K562 (cell line): ENCODE measurements around the gene C19orf85. TPM values are rescaled to one million over a fixed set of nuclear protein-coding genes. Genes with fewer than 3 reads are reported as not detected.
A peak's percentile ranks its signal among the peaks of the same experiment; 100 is the strongest.

ENCODE experiments used
- CTBP1 ChIP-seq: fragments of 450-650 bp; IDR thresholded peaks from 2 replicates; pipeline ENCODE4 v1.6.1; 2016; ENCODE audit warnings: borderline replicate concordance
- ELF2 ChIP-seq: fragments of 250-450 bp; sonication (Bioruptor Pico); IDR thresholded peaks from 2 replicates; pipeline ENCODE4 v1.5.0; 2021; ENCODE audit warnings: mild to moderate bottlenecking
- FOSL1 ChIP-seq: fragments of 200-800 bp; sonication (Bioruptor generic); conservative IDR thresholded peaks from 2 replicates; pipeline ENCODE4 v1.6.1; 2016; ENCODE audit warnings: missing genetic modification characterization, missing compliant biosample characterization
- HCFC1 ChIP-seq: IDR thresholded peaks from 2 replicates; pipeline ENCODE4 v1.6.1; 2012; ENCODE audit warnings: low read depth, low read length, improper control_type of control experiment
- HDGF ChIP-seq: fragments of 450-650 bp; IDR thresholded peaks from 2 replicates; pipeline ENCODE4 v1.6.1; 2016
- HMGXB4 ChIP-seq: sonication (generic); formaldehyde crosslinking; IDR thresholded peaks from 2 replicates; pipeline ENCODE4 v1.8.1; 2023; ENCODE audit warnings: mild to moderate bottlenecking, missing genetic modification reagents
- KDM1A ChIP-seq, 2 experiments: fragments of 450-650 bp; IDR thresholded peaks; 2 replicates each; pipeline ENCODE4 v1.6.1; 2016; ENCODE audit warnings: mild to moderate bottlenecking in 2 of 2
- MAX ChIP-seq: sonication (generic); formaldehyde crosslinking; IDR thresholded peaks from 2 replicates; pipeline ENCODE4 v1.9.0; 2022; ENCODE audit warnings: mild to moderate bottlenecking, missing genetic modification reagents
- MITF ChIP-seq: IDR thresholded peaks from 2 replicates; pipeline ENCODE4 v1.6.1; 2014; ENCODE audit warnings: antibody characterized with exemption
- MYC ChIP-seq, 2 experiments: fragments of 250-450 bp in 1 of 2; sonication (Bioruptor Pico) in 1 of 2; IDR thresholded peaks; 2 replicates each; pipeline versions ENCODE4 v1.5.1 to v1.6.1; 2012 to 2021; ENCODE audit warnings: low read depth in 2 of 2, borderline replicate concordance in 1 of 2, improper control_type of control experiment in 1 of 2, low read length in 1 of 2, mild to moderate bottlenecking in 1 of 2, moderate library complexity in 1 of 2
- PTBP1 ChIP-seq: fragments of 200-400 bp; formaldehyde crosslinking; IDR thresholded peaks from 2 replicates; pipeline ENCODE4 v1.6.1; 2017; ENCODE audit warnings: low read depth, low read length
- SREBF2 ChIP-seq: sonication (generic); formaldehyde crosslinking; IDR thresholded peaks from 2 replicates; pipeline ENCODE4 v1.4.0; 2020; ENCODE audit warnings: mild to moderate bottlenecking, missing genetic modification reagents
- TBP ChIP-seq: optimal IDR thresholded peaks from 2 replicates; pipeline ENCODE3; 2011; ENCODE audit warnings: low read depth, low read length, improper control_type of control experiment
- ZNF764 ChIP-seq: fragments of 250-450 bp; sonication (Bioruptor Pico); IDR thresholded peaks from 2 replicates; pipeline ENCODE4 v1.4.0; 2020; ENCODE audit warnings: low read depth, mild to moderate bottlenecking, moderate library complexity
- polyA plus RNA-seq, 8 experiments: library from polyadenylated mRNA; depleted of rRNA in 4 of 8; stranded (reverse) in 5 of 8; unstranded in 3 of 8; fragments of >200 nt; fragmentation: Nextera tagmentation in 2 of 8; fragmentation: Illumina TruSeq in 1 of 8; extraction: Ambion mirVana in 2 of 8; extraction: Trizol in 1 of 8; gene quantifications; 2 replicates each; pipeline versions ENCODE4 v1.2.1 to v1.2.3, GENCODE V29; 2011 to 2014; ENCODE audit warnings: inconsistent platforms in 1 of 8, missing spikeins in 1 of 8
- total RNA-seq, 7 experiments: library from RNA; depleted of rRNA in 6 of 7; stranded (reverse); fragments of >200 nt in 6 of 7; fragmentation: Illumina TruSeq in 2 of 7; extraction: Trizol in 2 of 7; gene quantifications; 2 replicates each; pipeline versions ENCODE4 v1.2.1 to v1.2.3, GENCODE V29; 2011 to 2021; ENCODE audit warnings: low replicate concordance in 1 of 7
- TF ChIP-seq, protein P1 (sequence below): fragments of 450-650 bp; formaldehyde crosslinking; conservative IDR thresholded peaks from 2 replicates; pipeline ENCODE4 v1.4.0; 2022; ENCODE audit warnings: mild to moderate bottlenecking, missing genetic modification characterization
- TF ChIP-seq, protein P2 (sequence below), 2 experiments: fragments of 450-650 bp; IDR thresholded peaks; 2 replicates each; pipeline ENCODE4 v1.6.1; 2018; ENCODE audit warnings: mild to moderate bottlenecking in 2 of 2, low read depth in 1 of 2; ENCODE audit not compliant: partially characterized antibody in 2 of 2
- TF ChIP-seq, protein P3 (sequence below): fragments of 450-650 bp; IDR thresholded peaks from 2 replicates; pipeline ENCODE4 v1.6.1; 2014; ENCODE audit warnings: low read depth, mild to moderate bottlenecking, moderate library complexity, borderline replicate concordance

Gene C19orf85
- total and polyA plus RNA-seq, 9 of the 15 experiments (the other 6 are each of a cell fraction or from before 2014, with no cell fraction given): not detected

- TF ChIP-seq MITF (no peak), HCFC1 (no peak), TBP (no peak), FOSL1 (no peak), MYC (IDR thresholded peaks at IDR 0.05; ENCODE audit: low read depth, low read length) (no peak), MYC (CRISPR knock-in tag; IDR thresholded peaks at IDR 0.05; ENCODE audit: borderline replicate concordance, low read depth) (no peak), CTBP1 (no peak), SREBF2 (CRISPR knock-in tag) (no peak), KDM1A (IDR thresholded peaks at IDR 0.05) (no peak), HMGXB4 (CRISPR knock-in tag) (no peak), ELF2 (CRISPR knock-in tag) (no peak), HDGF (peak; percentile 32; the same call in 1 of the 2 replicates), MAX (CRISPR knock-in tag) (no peak), ZNF764 (no peak), PTBP1 (no peak)
- TF ChIP-seq, protein P1, sequence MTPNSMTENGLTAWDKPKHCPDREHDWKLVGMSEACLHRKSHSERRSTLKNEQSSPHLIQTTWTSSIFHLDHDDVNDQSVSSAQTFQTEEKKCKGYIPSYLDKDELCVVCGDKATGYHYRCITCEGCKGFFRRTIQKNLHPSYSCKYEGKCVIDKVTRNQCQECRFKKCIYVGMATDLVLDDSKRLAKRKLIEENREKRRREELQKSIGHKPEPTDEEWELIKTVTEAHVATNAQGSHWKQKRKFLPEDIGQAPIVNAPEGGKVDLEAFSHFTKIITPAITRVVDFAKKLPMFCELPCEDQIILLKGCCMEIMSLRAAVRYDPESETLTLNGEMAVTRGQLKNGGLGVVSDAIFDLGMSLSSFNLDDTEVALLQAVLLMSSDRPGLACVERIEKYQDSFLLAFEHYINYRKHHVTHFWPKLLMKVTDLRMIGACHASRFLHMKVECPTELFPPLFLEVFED: 0 out of 2 replicates have a peak, but pooled peaks have one; percentile 68
- TF ChIP-seq, protein P2, sequence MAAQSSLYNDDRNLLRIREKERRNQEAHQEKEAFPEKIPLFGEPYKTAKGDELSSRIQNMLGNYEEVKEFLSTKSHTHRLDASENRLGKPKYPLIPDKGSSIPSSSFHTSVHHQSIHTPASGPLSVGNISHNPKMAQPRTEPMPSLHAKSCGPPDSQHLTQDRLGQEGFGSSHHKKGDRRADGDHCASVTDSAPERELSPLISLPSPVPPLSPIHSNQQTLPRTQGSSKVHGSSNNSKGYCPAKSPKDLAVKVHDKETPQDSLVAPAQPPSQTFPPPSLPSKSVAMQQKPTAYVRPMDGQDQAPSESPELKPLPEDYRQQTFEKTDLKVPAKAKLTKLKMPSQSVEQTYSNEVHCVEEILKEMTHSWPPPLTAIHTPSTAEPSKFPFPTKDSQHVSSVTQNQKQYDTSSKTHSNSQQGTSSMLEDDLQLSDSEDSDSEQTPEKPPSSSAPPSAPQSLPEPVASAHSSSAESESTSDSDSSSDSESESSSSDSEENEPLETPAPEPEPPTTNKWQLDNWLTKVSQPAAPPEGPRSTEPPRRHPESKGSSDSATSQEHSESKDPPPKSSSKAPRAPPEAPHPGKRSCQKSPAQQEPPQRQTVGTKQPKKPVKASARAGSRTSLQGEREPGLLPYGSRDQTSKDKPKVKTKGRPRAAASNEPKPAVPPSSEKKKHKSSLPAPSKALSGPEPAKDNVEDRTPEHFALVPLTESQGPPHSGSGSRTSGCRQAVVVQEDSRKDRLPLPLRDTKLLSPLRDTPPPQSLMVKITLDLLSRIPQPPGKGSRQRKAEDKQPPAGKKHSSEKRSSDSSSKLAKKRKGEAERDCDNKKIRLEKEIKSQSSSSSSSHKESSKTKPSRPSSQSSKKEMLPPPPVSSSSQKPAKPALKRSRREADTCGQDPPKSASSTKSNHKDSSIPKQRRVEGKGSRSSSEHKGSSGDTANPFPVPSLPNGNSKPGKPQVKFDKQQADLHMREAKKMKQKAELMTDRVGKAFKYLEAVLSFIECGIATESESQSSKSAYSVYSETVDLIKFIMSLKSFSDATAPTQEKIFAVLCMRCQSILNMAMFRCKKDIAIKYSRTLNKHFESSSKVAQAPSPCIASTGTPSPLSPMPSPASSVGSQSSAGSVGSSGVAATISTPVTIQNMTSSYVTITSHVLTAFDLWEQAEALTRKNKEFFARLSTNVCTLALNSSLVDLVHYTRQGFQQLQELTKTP (IDR thresholded peaks at IDR 0.05; ENCODE audit: low read depth in 1 of 2, partially characterized antibody in 2 of 2): no peak
- TF ChIP-seq, protein P3, sequence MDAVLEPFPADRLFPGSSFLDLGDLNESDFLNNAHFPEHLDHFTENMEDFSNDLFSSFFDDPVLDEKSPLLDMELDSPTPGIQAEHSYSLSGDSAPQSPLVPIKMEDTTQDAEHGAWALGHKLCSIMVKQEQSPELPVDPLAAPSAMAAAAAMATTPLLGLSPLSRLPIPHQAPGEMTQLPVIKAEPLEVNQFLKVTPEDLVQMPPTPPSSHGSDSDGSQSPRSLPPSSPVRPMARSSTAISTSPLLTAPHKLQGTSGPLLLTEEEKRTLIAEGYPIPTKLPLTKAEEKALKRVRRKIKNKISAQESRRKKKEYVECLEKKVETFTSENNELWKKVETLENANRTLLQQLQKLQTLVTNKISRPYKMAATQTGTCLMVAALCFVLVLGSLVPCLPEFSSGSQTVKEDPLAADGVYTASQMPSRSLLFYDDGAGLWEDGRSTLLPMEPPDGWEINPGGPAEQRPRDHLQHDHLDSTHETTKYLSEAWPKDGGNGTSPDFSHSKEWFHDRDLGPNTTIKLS: no peak
Measured at GRCh38 chr19:55460670-55461258, 3.8 kb downstream of the C19orf85 start (continued).
